GM23338 (cell line): ENCODE results near the gene UPF2. TPM values are rescaled to one million over a fixed set of nuclear protein-coding genes. Genes with fewer than 3 reads are reported as not detected.
A peak's percentile ranks its signal among the peaks of the same experiment; 100 is the strongest.

Experiments used
- ATAC-seq: fragments of 200-7000 bp; cut with Tn5 transposase; 3 replicates; pipeline ENCODE4 v1.9.1; 2020
- DNase-seq: peaks from one replicate; pipeline ENCODE4 v3.0.0-alpha.2; 2015; ENCODE audit warnings: low spot score
- H2AFZ ChIP-seq: fragments of 200-600 bp; sonication (generic); 2 replicates; pipeline ENCODE4 v1.8.0; 2016; ENCODE audit warnings: antibody characterized with exemption, mild to moderate bottlenecking, moderate library complexity
- H3F3A ChIP-seq: fragments of 200-600 bp; sonication (generic); replicated peaks from 2 replicates; pipeline ENCODE4 v1.8.0; 2017; ENCODE audit warnings: antibody characterized with exemption, mixed run types, low read depth
- H3K27ac ChIP-seq: fragments of 200-600 bp; sonication (generic); 2 replicates; pipeline ENCODE4 v1.6.1; 2016; ENCODE audit warnings: low read depth
- H3K27me3 ChIP-seq: fragments of 200-600 bp; sonication (generic); 2 replicates; pipeline ENCODE4 v1.8.0; 2016; ENCODE audit warnings: mild to moderate bottlenecking, mixed run types, moderate library complexity; ENCODE audit not compliant: insufficient read depth
- H3K36me3 ChIP-seq: fragments of 200-600 bp; sonication (generic); 2 replicates; pipeline ENCODE4 v1.8.0; 2016; ENCODE audit warnings: mild to moderate bottlenecking; ENCODE audit not compliant: insufficient read depth
- H3K4me1 ChIP-seq: fragments of 200-600 bp; sonication (generic); 2 replicates; pipeline ENCODE4 v1.8.0; 2016; ENCODE audit warnings: mild to moderate bottlenecking, moderate library complexity; ENCODE audit not compliant: insufficient read depth
- H3K4me2 ChIP-seq: fragments of 200-600 bp; sonication (generic); 2 replicates; pipeline ENCODE4 v1.7.1; 2017; ENCODE audit warnings: mixed run types
- H3K4me3 ChIP-seq: fragments of 200-600 bp; sonication (generic); 2 replicates; pipeline ENCODE4 v1.6.1; 2016; ENCODE audit warnings: mixed run types
- H3K79me2 ChIP-seq: fragments of 200-600 bp; sonication (generic); replicated peaks from 2 replicates; pipeline ENCODE4 v1.8.0; 2017; ENCODE audit warnings: mild to moderate bottlenecking; ENCODE audit not compliant: insufficient read depth
- H3K9me2 ChIP-seq: fragments of 200-600 bp; sonication (generic); 2 replicates; pipeline ENCODE4 v1.8.0; 2017; ENCODE audit not compliant: insufficient read depth
- H4K20me1 ChIP-seq: fragments of 200-600 bp; sonication (generic); replicated peaks from 2 replicates; pipeline ENCODE4 v1.8.0; 2017; ENCODE audit warnings: mild to moderate bottlenecking; ENCODE audit not compliant: insufficient read depth
- H3K27ac Mint-ChIP-seq: 2 replicates; pipeline ENCODE4 v1.8.0; 2020; ENCODE audit warnings: inconsistent platforms, mild to moderate bottlenecking, moderate library complexity, mixed read lengths
- H3K27me3 Mint-ChIP-seq: 3 replicates; pipeline ENCODE4 v1.8.0; 2022; ENCODE audit warnings: low read depth, mild to moderate bottlenecking, moderate library complexity, mixed read lengths, inconsistent platforms; ENCODE audit not compliant: insufficient read depth, poor library complexity
- H3K36me3 Mint-ChIP-seq: 3 replicates; pipeline ENCODE4 v1.8.0; 2021; ENCODE audit warnings: low read depth, mild to moderate bottlenecking, inconsistent platforms, moderate library complexity, mixed read lengths
- H3K4me1 Mint-ChIP-seq: 3 replicates; pipeline ENCODE4 v1.8.0; 2020; ENCODE audit warnings: mild to moderate bottlenecking, inconsistent platforms, mixed read lengths
- H3K4me3 Mint-ChIP-seq: 3 replicates; pipeline ENCODE4 v1.8.0; 2021; ENCODE audit warnings: moderate library complexity, mild to moderate bottlenecking, inconsistent platforms, mixed read lengths
- H3K9me3 Mint-ChIP-seq: 3 replicates; pipeline ENCODE4 v1.8.0; 2020; ENCODE audit warnings: moderate library complexity, mild to moderate bottlenecking, inconsistent platforms, mixed read lengths
- CREB1 ChIP-seq: fragments of 250-450 bp; sonication (Bioruptor Pico); IDR thresholded peaks from 2 replicates; pipeline ENCODE4 v1.5.0; 2020; ENCODE audit warnings: low read depth, mild to moderate bottlenecking, moderate library complexity
- CTCF ChIP-seq, 2 experiments: fragments of 200-600 bp in 1 of 2; sonication (generic) in 1 of 2; conservative IDR thresholded peaks; 2 replicates each; pipeline versions ENCODE4 v1.5.1 to v1.6.1; 2016 to 2017; ENCODE audit warnings: antibody characterized with exemption in 2 of 2, low read depth in 2 of 2, mild to moderate bottlenecking in 2 of 2, moderate library complexity in 1 of 2
- ETS1 ChIP-seq: IDR thresholded peaks from 2 replicates; pipeline ENCODE4 v1.6.1; 2016; ENCODE audit warnings: antibody characterized with exemption
- EZH2 ChIP-seq: fragments of 200-600 bp; sonication (generic); IDR thresholded peaks from one replicate; pipeline ENCODE4 v1.8.0; 2017; ENCODE audit warnings: antibody characterized with exemption, mild to moderate bottlenecking, low read depth; ENCODE audit not compliant: unreplicated experiment
- EZH2phosphoT487 ChIP-seq: fragments of 200-600 bp; sonication (generic); IDR thresholded peaks from one replicate; pipeline ENCODE4 v1.8.1; 2018; ENCODE audit warnings: antibody characterized with exemption; ENCODE audit not compliant: unreplicated experiment
- JUNB ChIP-seq: IDR thresholded peaks from one replicate; pipeline ENCODE4 v1.6.1; 2016; ENCODE audit warnings: antibody characterized with exemption; ENCODE audit not compliant: unreplicated experiment
- POLR2AphosphoS5 ChIP-seq: IDR thresholded peaks from 2 replicates; pipeline ENCODE4 v1.6.1; 2016; ENCODE audit warnings: antibody characterized with exemption, low read depth
- REST ChIP-seq: IDR thresholded peaks from one replicate; pipeline ENCODE4 v1.6.1; 2018; ENCODE audit warnings: antibody characterized with exemption; ENCODE audit not compliant: unreplicated experiment
- STAT1 ChIP-seq: IDR thresholded peaks from one replicate; pipeline ENCODE4 v1.6.1; 2016; ENCODE audit warnings: antibody characterized with exemption; ENCODE audit not compliant: unreplicated experiment
- ZNF114 ChIP-seq: fragments of 250-450 bp; sonication (Bioruptor Pico); IDR thresholded peaks from 2 replicates; pipeline ENCODE4 v1.5.0; 2020; ENCODE audit warnings: mild to moderate bottlenecking, moderate library complexity
- ZNF331 ChIP-seq: fragments of 250-450 bp; sonication (Bioruptor Pico); IDR thresholded peaks from 2 replicates; pipeline ENCODE4 v1.5.0; 2020; ENCODE audit warnings: low read depth, mild to moderate bottlenecking, moderate library complexity
- long read RNA-seq: library from polyadenylated mRNA; unstranded; transcript quantifications from one replicate; pipeline ENCODE4 v2.0.0, GENCODE V29; 2020; ENCODE audit not compliant: unreplicated experiment
- polyA plus RNA-seq: library from polyadenylated mRNA; unstranded; fragments of >200 nt; fragmentation: Nextera tagmentation; extraction: Ambion mirVana; gene quantifications from 2 replicates; pipeline ENCODE4 v1.2.1, GENCODE V29; 2016
- total RNA-seq: library from RNA; depleted of rRNA; stranded (reverse); fragments of >200 nt; shearing (Covaris generic); gene quantifications from 2 replicates; pipeline ENCODE4 v1.2.3, GENCODE V29; 2014; rRNA removed

UPF2 gene
- total RNA-seq (23.6 and 29.0 TPM in 2 replicates), polyA plus RNA-seq (72.0 and 78.5 TPM in 2 replicates)
- long read RNA-seq, partial matches to known transcripts = 8 of 11 reads
- long read RNA-seq, other reads (novel, unspliced or antisense) = 1 of 11 reads

GRCh38 chr10:12042797-12043651 lies at the start of gene UPF2:
TSS of gene UPF2 (minus strand) at chr10:12042809. CDS start at chr10:12035423, 7,386 bp downstream.
- no peaks in the 10 kb centered on the region for H3K27me3 ChIP-seq
- DNase-seq = peak; percentile 98
- H3K27ac ChIP-seq = peak within 1 kb of the TSS; percentile 93
- peak within 1 kb of the TSS; percentile 82 for H3K4me2 ChIP-seq
- H4K20me1 ChIP-seq = no peaks in the 10 kb centered on the region
- H3K4me1 ChIP-seq = peaks cover 13% of the 10 kb centered on the region; the same call in 1 of the 2 replicates
- H3F3A ChIP-seq = no peaks in the 10 kb centered on the region
- ATAC-seq = peak; percentile 89
- H3K4me3 ChIP-seq = peak within 1 kb of the TSS; percentile 93
- peaks cover 45% of the 10 kb centered on the region for H3K79me2 ChIP-seq
- TF ChIP-seq ZNF114 (CRISPR knock-in tag) (no peak), ZNF331 (no peak), STAT1 (no peak), JUNB (no peak), EZH2 (no peak), EZH2phosphoT487 (no peak), POLR2AphosphoS5 (peak; percentile 50; the same call in 1 of the 2 replicates), ETS1 (peak; percentile 51), REST (no peak), CTCF (conservative IDR thresholded peaks at IDR 0.05; ENCODE audit: low read depth in 2 of 2) (no peak), CREB1 (CRISPR knock-in tag) (peak; percentile 10; the same call in 1 of the 2 replicates)
- peaks cover 22% of the 10 kb centered on the region; the same call in 2 of the 3 replicates for H3K4me1 Mint-ChIP-seq
- H3K4me3 Mint-ChIP-seq = peak within 1 kb of the TSS; percentile 93
- no peaks in the 10 kb centered on the region for H3K9me2 ChIP-seq
- no peaks in the 10 kb centered on the region for H3K36me3 ChIP-seq
- no peaks in the 10 kb centered on the region for H3K36me3 Mint-ChIP-seq
- peak within 1 kb of the TSS; percentile 2; the same call in 1 of the 2 replicates for H2AFZ ChIP-seq
- H3K27ac Mint-ChIP-seq = peak within 1 kb of the TSS; percentile 100
- H3K27me3 Mint-ChIP-seq = peaks cover 10% of the 10 kb centered on the region
- H3K9me3 Mint-ChIP-seq = no peaks in the 10 kb centered on the region
